MM.1S (cell line): ENCODE measurements around the gene TTC38.
"Not testable (repeated sequence)": the region's sequence is repeated elsewhere in the genome, so short reads cannot be mapped to it uniquely, and the experiment has no call there.

ENCODE experiments used
- DNase-seq: peaks from one replicate; pipeline ENCODE4 v3.0.0-alpha.2; 2015
- H2AFZ ChIP-seq: fragments of 300-600 bp; sonication (generic); 2 replicates; pipeline ENCODE4 v1.6.0; 2016; ENCODE audit warnings: antibody characterized with exemption, low read length
- H3F3A ChIP-seq: fragments of 300-600 bp; sonication (generic); 2 replicates; pipeline ENCODE4 v1.6.1; 2016; ENCODE audit warnings: mild to moderate bottlenecking, antibody characterized with exemption, low read length, moderate library complexity, mixed read lengths; ENCODE audit not compliant: insufficient read depth
- H3K27ac ChIP-seq: fragments of 300-600 bp; sonication (generic); 2 replicates; pipeline ENCODE4 v1.5.1; 2016; ENCODE audit warnings: mild to moderate bottlenecking, low read length
- H3K27me3 ChIP-seq: fragments of 300-600 bp; sonication (generic); replicated peaks from 2 replicates; pipeline ENCODE4 v1.6.0; 2016; ENCODE audit warnings: low read length; ENCODE audit not compliant: insufficient read depth
- H3K36me3 ChIP-seq: fragments of 300-600 bp; sonication (generic); replicated peaks from 2 replicates; pipeline ENCODE4 v1.6.1; 2016; ENCODE audit warnings: mild to moderate bottlenecking, low read length, mixed read lengths; ENCODE audit not compliant: insufficient read depth
- H3K4me1 ChIP-seq: fragments of 300-600 bp; sonication (generic); 2 replicates; pipeline ENCODE4 v1.6.1; 2016; ENCODE audit warnings: low read length, mixed read lengths
- H3K4me2 ChIP-seq: fragments of 300-600 bp; sonication (generic); 2 replicates; pipeline ENCODE4 v1.6.0; 2016; ENCODE audit warnings: low read depth, low read length
- H3K4me3 ChIP-seq: fragments of 300-600 bp; sonication (generic); 2 replicates; pipeline ENCODE4 v1.5.1; 2016; ENCODE audit warnings: low read length, mixed read lengths
- H3K79me2 ChIP-seq: fragments of 300-600 bp; sonication (generic); 2 replicates; pipeline ENCODE4 v1.6.1; 2016; ENCODE audit warnings: mixed run types, low read length, mixed read lengths
- H3K9ac ChIP-seq: fragments of 300-600 bp; sonication (generic); 2 replicates; pipeline ENCODE4 v1.6.1; 2016; ENCODE audit warnings: low read length, mixed read lengths
- H3K9me2 ChIP-seq: fragments of 300-600 bp; sonication (generic); replicated peaks from 2 replicates; pipeline ENCODE4 v1.6.1; 2016; ENCODE audit warnings: mild to moderate bottlenecking, low read length, mixed read lengths; ENCODE audit not compliant: insufficient read depth
- H3K9me3 ChIP-seq: fragments of 300-600 bp; sonication (generic); replicated peaks from 2 replicates; pipeline ENCODE4 v1.6.1; 2016; ENCODE audit warnings: mild to moderate bottlenecking, low read length, mixed read lengths; ENCODE audit not compliant: insufficient read depth
- H4K20me1 ChIP-seq: fragments of 300-600 bp; sonication (generic); 2 replicates; pipeline ENCODE4 v1.6.1; 2016; ENCODE audit warnings: mild to moderate bottlenecking, low read length, moderate library complexity, mixed read lengths; ENCODE audit not compliant: insufficient read depth
- EZH2 ChIP-seq: fragments of 300-600 bp; sonication (generic); optimal IDR thresholded peaks from 2 replicates; pipeline ENCODE3; 2017; ENCODE audit warnings: low read depth, mild to moderate bottlenecking, antibody characterized with exemption, low read length, mixed read lengths
- EZH2phosphoT487 ChIP-seq: fragments of 300-600 bp; sonication (generic); IDR thresholded peaks from 2 replicates; pipeline ENCODE4 v1.6.1; 2018; ENCODE audit warnings: antibody characterized with exemption, low read length
- TF ChIP-seq, protein P1 (sequence below): fragments of 300-600 bp; sonication (generic); IDR thresholded peaks from 2 replicates; pipeline ENCODE4 v1.5.1; 2016; ENCODE audit warnings: antibody characterized with exemption, low read length, mixed read lengths

TTC38 gene

DNA sequence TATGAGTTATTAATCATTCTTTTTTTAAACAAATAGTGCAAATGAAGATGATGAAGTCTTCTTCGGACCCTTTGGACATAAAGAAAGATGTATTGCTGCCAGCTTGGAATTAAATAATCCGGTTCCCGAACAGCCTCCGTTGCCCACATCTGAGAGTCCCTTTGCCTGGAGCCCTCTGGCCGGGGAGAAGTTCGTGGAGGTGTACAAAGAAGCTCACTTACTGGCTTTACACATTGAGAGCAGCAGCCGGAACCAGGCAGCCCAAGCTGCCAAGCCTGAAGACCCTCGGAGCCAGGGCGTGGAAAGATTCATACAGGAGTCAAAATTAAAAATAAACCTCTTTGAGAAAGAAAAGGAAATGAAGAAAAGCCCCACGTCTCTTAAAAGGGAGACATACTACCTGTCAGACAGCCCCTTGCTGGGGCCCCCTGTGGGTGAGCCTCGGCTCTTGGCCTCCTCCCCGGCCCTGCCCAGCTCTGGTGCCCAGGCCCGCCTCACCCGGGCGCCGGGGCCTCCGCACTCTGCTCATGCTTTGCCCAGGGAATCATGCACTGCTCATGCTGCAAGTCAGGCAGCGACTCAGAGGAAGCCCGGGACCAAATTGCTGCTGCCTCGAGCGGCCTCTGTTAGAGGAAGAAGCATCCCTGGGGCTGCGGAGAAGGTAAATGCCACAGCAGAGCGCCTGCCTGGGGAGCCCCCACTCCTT lies 40.6 kb downstream of the TTC38 start:
- no peak overlapping the region for H3K27ac ChIP-seq
- peaks cover 80% of the 10 kb centered on the region for H3K79me2 ChIP-seq
- no peak for DNase-seq
- H3K27me3 ChIP-seq = no peaks in the 10 kb centered on the region
- no peak overlapping the region for H3K4me2 ChIP-seq
- H3K36me3 ChIP-seq = peaks cover 17% of the 10 kb centered on the region
- no peaks in the 10 kb centered on the region for H3K9me2 ChIP-seq
- TF ChIP-seq EZH2 = no peak
- TF ChIP-seq EZH2phosphoT487 = no peak
- TF ChIP-seq, protein P1, sequence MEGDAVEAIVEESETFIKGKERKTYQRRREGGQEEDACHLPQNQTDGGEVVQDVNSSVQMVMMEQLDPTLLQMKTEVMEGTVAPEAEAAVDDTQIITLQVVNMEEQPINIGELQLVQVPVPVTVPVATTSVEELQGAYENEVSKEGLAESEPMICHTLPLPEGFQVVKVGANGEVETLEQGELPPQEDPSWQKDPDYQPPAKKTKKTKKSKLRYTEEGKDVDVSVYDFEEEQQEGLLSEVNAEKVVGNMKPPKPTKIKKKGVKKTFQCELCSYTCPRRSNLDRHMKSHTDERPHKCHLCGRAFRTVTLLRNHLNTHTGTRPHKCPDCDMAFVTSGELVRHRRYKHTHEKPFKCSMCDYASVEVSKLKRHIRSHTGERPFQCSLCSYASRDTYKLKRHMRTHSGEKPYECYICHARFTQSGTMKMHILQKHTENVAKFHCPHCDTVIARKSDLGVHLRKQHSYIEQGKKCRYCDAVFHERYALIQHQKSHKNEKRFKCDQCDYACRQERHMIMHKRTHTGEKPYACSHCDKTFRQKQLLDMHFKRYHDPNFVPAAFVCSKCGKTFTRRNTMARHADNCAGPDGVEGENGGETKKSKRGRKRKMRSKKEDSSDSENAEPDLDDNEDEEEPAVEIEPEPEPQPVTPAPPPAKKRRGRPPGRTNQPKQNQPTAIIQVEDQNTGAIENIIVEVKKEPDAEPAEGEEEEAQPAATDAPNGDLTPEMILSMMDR = no peak
- no peak overlapping the region for H3K4me3 ChIP-seq
- no peak overlapping the region for H3K9ac ChIP-seq
- no peaks in the 10 kb centered on the region for H3K4me1 ChIP-seq
- no peak overlapping the region for H2AFZ ChIP-seq
- no peaks in the 10 kb centered on the region for H3F3A ChIP-seq
- H4K20me1 ChIP-seq = no peaks in the 10 kb centered on the region
- H3K9me3 ChIP-seq = no peaks in the 10 kb centered on the region

DNA sequence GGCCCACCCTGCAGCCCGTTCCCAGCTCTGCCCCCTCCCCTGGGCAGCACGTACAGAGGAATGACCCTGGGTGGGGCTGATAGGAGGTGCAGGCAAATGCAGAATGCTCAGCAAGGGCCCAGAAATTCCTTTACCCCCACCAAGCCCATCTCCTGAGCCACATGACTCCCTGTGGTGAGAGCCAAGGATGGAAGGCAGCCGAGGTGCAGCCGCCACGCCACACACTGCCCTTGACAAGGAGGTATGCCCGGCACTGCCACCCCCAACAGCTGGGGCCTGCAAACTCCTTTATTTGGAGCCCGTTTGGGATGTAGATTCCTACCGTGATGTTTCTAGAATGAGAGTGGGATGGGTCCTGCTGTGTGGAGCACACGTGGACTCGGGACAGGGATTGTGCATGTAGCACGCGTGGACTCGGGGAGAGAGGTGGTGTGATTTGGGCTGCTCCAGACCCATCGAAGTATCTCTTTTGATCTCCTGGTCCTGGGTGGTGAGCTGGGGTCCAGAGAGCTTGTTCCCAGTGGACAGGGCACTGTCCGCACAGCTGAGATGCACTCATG lies 41.8 kb downstream of the TTC38 start:
- no peaks in the 10 kb centered on the region for H3K27me3 ChIP-seq
- no peaks in the 10 kb centered on the region for H3K4me1 ChIP-seq
- TF ChIP-seq EZH2phosphoT487 (no peak), EZH2 (no peak)
- TF ChIP-seq, protein P1 = no peak
- no peaks in the 10 kb centered on the region for H3K9me3 ChIP-seq
- no peak overlapping the region for H2AFZ ChIP-seq
- no peaks in the 10 kb centered on the region for H4K20me1 ChIP-seq
- peaks cover 17% of the 10 kb centered on the region for H3K36me3 ChIP-seq
- no peak overlapping the region for H3K4me3 ChIP-seq
- H3K9me2 ChIP-seq = no peaks in the 10 kb centered on the region
- no peak overlapping the region for H3K27ac ChIP-seq
- no peaks in the 10 kb centered on the region for H3F3A ChIP-seq
- DNase-seq = no peak
- H3K9ac ChIP-seq = no peak overlapping the region
- peaks cover 75% of the 10 kb centered on the region for H3K79me2 ChIP-seq
- H3K4me2 ChIP-seq = no peak overlapping the region

DNA sequence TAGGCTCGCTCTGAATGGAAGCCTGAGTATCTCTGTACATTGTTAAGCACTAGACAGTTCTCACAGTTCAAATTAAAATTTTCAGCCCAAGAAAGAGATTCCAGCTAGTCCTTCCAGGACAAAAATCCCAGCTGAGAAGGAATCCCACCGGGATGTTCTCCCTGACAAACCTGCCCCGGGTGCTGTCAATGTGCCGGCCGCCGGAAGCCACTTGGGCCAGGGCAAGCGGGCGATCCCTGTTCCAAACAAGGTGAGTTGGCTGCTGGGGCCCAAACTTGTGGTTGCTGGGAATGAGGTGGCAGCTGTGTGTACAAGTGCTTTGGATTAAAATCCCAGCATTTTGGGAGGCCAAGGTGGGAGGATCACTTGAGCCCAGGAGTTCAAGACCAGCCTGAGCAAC lies 44.2 kb downstream of the TTC38 start:
- peaks cover 14% of the 10 kb centered on the region for H3K36me3 ChIP-seq

DNA sequence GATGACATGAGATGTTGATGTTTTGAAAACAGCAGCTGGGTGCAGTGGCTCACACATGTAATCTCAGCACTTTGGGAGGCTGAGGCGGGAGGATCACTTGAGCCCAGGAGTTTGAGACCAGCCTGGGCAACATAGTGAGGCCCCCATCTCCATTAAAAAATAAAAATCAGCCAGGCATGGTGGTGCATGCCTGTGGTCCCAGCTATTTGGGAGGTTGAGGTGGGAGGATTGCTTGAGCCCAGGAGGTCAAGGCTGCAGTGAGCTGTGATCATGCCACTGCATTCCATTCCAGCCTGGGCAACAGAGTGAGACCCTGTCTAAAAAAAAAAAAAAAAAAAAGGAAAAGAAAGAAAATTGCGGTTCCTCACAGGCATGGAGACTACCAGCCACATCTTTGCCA lies 45.0 kb downstream of the TTC38 start:
- H3K4me2 ChIP-seq, H3K27ac ChIP-seq, H3K9me3 ChIP-seq, H3K27me3 ChIP-seq, H3K4me3 ChIP-seq, H3K4me1 ChIP-seq, H2AFZ ChIP-seq, H4K20me1 ChIP-seq, H3K9ac ChIP-seq, H3K9me2 ChIP-seq, DNase-seq, H3F3A ChIP-seq: not testable (repeated sequence)
- Histone ChIP-seq H3K79me2 (peaks cover 67% of the 10 kb centered on the region), H3K36me3 (peaks cover 13% of the 10 kb centered on the region)

More for the DNA sequence above, 44.2 kb downstream of the TTC38 start:
- no peaks in the 10 kb centered on the region for H3K4me1 ChIP-seq
- no peaks in the 10 kb centered on the region for H3K27me3 ChIP-seq
- no peak for DNase-seq
- no peaks in the 10 kb centered on the region for H4K20me1 ChIP-seq
- no peak overlapping the region for H3K4me2 ChIP-seq
- no peak overlapping the region for H3K4me3 ChIP-seq
- H3K79me2 ChIP-seq = peaks cover 67% of the 10 kb centered on the region
- no peaks in the 10 kb centered on the region for H3K9me2 ChIP-seq
- no peaks in the 10 kb centered on the region for H3K9me3 ChIP-seq
- H3K27ac ChIP-seq = no peak overlapping the region
- no peak overlapping the region for H2AFZ ChIP-seq
- no peak overlapping the region for H3K9ac ChIP-seq
- no peak for TF ChIP-seq EZH2
- no peak for TF ChIP-seq EZH2phosphoT487
- TF ChIP-seq, protein P1 = no peak
- H3F3A ChIP-seq = no peaks in the 10 kb centered on the region
